Activated CD4-positive, alpha-beta T cell treated with anti-CD3 and anti-CD28 coated beads for 36 hours (primary cell): ENCODE results near the gene NCOR1. TPM values are rescaled to one million over a fixed set of nuclear protein-coding genes. Genes with fewer than 3 reads are reported as not detected.
A peak's percentile ranks its signal among the peaks of the same experiment; 100 is the strongest.

Experiments used
- ATAC-seq: fragments of 200-7000 bp; cut with Tn5 transposase; one replicate; pipeline ENCODE4 v1.10.0; 2021; ENCODE audit warnings: mild to moderate bottlenecking, moderate library complexity
- CTCF ChIA-PET: fragments of 350-600 bp; sonication (Branson Sonifier 250); formaldehyde crosslinking; loops from one replicate; lab custom pipeline; 2021; ENCODE audit warnings: antibody characterized with exemption; lab: Charles Lee
- POLR2A ChIA-PET: fragments of 350-600 bp; sonication (Branson Sonifier 250); formaldehyde crosslinking; loops from one replicate; lab custom pipeline; 2021; ENCODE audit warnings: antibody characterized with exemption, inconsistent platforms; lab: Charles Lee
- DNase-seq: peaks from one replicate; pipeline ENCODE4 v3.0.0-alpha.2; 2020
- H3K27ac Mint-ChIP-seq: one replicate; pipeline ENCODE4 v1.8.0; 2021; ENCODE audit warnings: mixed read lengths
- H3K27me3 Mint-ChIP-seq: one replicate; pipeline ENCODE4 v1.8.0; 2021; ENCODE audit warnings: mixed read lengths
- H3K36me3 Mint-ChIP-seq: one replicate; pipeline ENCODE4 v1.8.0; 2021; ENCODE audit warnings: low read depth, mixed read lengths
- H3K4me1 Mint-ChIP-seq: one replicate; pipeline ENCODE4 v1.8.0; 2021; ENCODE audit warnings: mixed read lengths
- H3K4me3 Mint-ChIP-seq: one replicate; pipeline ENCODE4 v1.8.0; 2021; ENCODE audit warnings: mild to moderate bottlenecking, moderate library complexity, mixed read lengths
- H3K9me3 Mint-ChIP-seq: one replicate; pipeline ENCODE4 v1.8.0; 2021; ENCODE audit warnings: low read depth, mixed read lengths
- intact Hi-C, 2 experiments: fragments of 100-400 bp; cut with DNase I in 1 of 2; cut with micrococcal nuclease in 1 of 2; formaldehyde crosslinking; loops; one replicate each; pipeline versions ENCODE4 v1.14.2 to v1.15.1; 2022 to 2024; cut with DNase I, micrococcal nuclease
- total RNA-seq, 2 experiments: library from RNA; stranded (reverse); gene quantifications; one replicate each; pipeline ENCODE4 v1.2.3, GENCODE V29; 2021

The NCOR1 gene
- total RNA-seq, 2 experiments from 2014 or later, result 110 to 155 TPM

DNA sequence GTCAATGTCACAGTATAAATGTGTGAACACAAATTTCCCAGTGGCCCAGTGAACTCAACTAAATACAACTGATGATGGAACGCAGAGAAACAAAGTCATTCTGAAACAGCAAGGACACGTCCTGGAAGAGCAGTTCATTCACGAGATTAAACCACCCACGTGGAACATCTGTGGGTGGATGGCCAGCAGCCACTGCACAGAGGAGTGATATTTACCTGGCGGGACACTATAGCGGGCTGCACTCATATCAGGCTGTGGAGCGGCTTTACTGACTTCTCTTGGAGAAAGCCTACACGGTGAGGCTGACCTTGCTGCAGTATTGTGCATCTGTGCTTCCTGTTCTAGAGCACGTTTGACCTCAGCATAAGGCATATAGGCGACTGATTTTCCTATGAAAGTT lies 128.4 kb downstream of the NCOR1 start:
- Mint-ChIP-seq H3K4me3 (no peak overlapping the region), H3K27me3 (no peaks in the 10 kb centered on the region), H3K9me3 (no peaks in the 10 kb centered on the region), H3K4me1 (peaks cover 22% of the 10 kb centered on the region), H3K27ac (peak overlapping the region; percentile 81), H3K36me3 (peaks cover 53% of the 10 kb centered on the region)
- ChIA-PET CTCF (interaction anchor here (0.9 kb wide), 1 partner anchor 13 kb away, joined by 3 read pairs; no protein-coding TSS in a partner anchor), POLR2A (no interaction called here)
- intact Hi-C loops, result no loop called here
- DNase-seq, result peak; percentile 30
- peak; percentile 63 for ATAC-seq

DNA sequence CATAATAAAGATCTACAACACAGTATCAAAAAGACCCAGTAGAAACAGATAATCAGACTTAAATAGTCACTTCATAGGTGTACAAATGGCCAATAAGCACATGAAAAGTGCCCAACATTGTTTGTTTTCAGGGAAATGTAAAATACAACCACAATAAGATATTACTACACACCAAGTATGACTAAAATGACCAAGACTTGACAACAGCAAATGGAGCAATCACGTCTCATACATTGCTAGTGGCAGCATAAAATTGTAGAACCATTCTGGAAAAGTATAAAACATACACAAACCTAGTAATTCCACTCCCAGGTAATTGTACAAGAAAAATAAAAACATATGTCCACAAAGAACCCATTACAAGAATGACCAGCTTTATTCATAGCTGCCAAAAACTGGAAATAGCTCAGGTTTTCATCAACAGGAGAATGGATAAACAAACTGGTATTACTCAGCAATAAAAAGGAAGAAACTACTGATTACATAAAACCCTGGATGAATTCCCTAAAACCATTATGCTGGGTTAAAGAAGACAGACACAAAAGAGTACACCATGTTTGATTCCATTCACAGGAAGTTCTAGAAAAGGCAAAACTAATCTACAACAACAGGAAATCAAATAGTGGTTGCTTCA lies 130.2 kb downstream of the NCOR1 start:
- ChIA-PET POLR2A (no interaction called here), CTCF (no interaction called here)
- no peaks in the 10 kb centered on the region for H3K27me3 Mint-ChIP-seq
- DNase-seq, result no peak
- H3K4me3 Mint-ChIP-seq, result no peak overlapping the region
- H3K4me1 Mint-ChIP-seq, result peaks cover 22% of the 10 kb centered on the region
- H3K27ac Mint-ChIP-seq, result peak overlapping the region; percentile 38
- no peak for ATAC-seq
- H3K36me3 Mint-ChIP-seq, result peaks cover 48% of the 10 kb centered on the region
- H3K9me3 Mint-ChIP-seq, result no peaks in the 10 kb centered on the region
- intact Hi-C loops, result no loop called here

DNA sequence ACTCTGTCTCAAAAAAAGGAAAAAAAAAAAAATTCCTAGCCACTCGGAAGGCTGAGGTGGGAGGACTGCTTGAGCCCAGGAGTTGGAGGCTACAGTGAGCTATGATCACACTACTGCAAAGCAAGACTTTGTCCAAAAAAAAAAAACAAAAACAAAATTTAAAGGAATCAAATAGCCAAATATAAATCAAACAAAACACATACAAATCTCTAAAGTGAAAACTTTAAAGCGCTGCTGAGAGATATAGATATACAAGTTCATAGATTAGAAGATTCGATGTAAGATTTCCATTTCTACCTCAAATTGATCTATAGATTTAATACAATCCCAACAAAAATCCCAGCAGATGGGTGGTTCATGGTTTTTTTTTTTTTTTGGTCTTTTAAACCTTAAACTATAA lies 132.1 kb downstream of the NCOR1 start:
- DNase-seq, result no peak
- Mint-ChIP-seq H3K27me3 (no peaks in the 10 kb centered on the region), H3K36me3 (peaks cover 57% of the 10 kb centered on the region), H3K4me3 (no peak overlapping the region), H3K9me3 (no peaks in the 10 kb centered on the region), H3K27ac (no peak overlapping the region), H3K4me1 (peaks cover 22% of the 10 kb centered on the region)
- ChIA-PET CTCF (interaction anchor here (0.6 kb wide), 1 partner anchor 439 kb away, joined by 4 read pairs; no protein-coding TSS in a partner anchor), POLR2A (interaction anchor here (0.7 kb wide), 1 partner anchor 17 kb away, joined by 5 read pairs; no protein-coding TSS in a partner anchor)
- no peak for ATAC-seq
- intact Hi-C loops, result no loop called here

DNA sequence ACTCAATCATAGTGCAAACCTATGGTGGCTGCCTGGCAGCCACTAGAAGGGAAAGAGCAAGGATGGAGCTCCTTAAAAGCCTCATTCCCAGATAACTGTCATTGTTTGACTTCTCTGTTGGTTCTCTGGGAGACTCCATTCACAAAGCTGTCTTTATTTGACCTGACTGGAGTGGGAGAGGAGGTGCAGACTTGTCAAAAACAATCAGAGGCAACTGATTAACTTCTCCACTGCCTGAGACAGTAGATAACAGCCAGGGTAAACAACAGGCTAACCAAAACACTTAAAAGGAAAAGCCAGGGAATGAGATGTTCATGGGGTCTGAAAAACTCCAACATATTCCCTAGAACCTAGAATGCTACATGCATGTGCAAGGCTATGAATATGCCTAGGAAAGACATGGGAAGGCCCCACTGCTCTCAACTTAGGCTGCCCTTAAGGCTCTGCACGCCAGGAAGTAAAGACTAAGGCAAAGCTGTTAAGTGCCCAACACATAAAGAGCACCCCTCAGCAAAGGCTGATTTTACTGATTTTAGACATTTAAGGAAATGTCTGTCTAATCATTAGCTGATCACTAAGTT lies 133.7 kb downstream of the NCOR1 start:
- H3K27ac Mint-ChIP-seq, result no peak overlapping the region
- CTCF ChIA-PET, result interaction anchor here (0.6 to 0.9 kb wide), 2 partner anchors 10 to 25 kb away, joined by 3 to 4 read pairs; no protein-coding TSS in a partner anchor
- no peaks in the 10 kb centered on the region for H3K9me3 Mint-ChIP-seq
- no peaks in the 10 kb centered on the region for H3K27me3 Mint-ChIP-seq
- POLR2A ChIA-PET, result no interaction called here
- ATAC-seq (no peak), DNase-seq (no peak)
- intact Hi-C loops, result no loop called here
- peaks cover 14% of the 10 kb centered on the region for H3K4me1 Mint-ChIP-seq
- no peak overlapping the region for H3K4me3 Mint-ChIP-seq
- peaks cover 60% of the 10 kb centered on the region for H3K36me3 Mint-ChIP-seq

DNA sequence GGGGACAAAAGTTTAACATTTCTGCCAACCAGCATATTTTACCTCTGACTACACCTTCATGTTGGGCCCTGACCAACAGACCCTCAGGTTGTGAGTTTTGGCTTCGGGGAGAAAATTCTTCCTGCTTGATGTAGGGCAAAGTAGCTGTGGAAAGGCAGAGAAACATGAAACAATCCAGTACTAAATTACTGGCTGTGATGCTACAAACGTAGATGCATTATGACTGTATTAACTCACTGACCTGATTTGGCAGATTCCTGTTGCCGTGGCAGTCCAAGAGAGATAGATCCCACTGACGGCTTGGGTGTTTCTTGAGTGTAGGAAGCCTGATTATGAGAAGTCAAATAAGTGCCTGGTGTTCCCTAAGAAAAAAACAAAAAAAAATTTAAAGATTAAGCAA lies 135.0 kb downstream of the NCOR1 start:
- Mint-ChIP-seq H3K27ac (no peak overlapping the region), H3K4me3 (no peak overlapping the region), H3K36me3 (peaks cover 53% of the 10 kb centered on the region), H3K4me1 (peaks cover 4% of the 10 kb centered on the region), H3K9me3 (no peaks in the 10 kb centered on the region), H3K27me3 (no peaks in the 10 kb centered on the region)
- intact Hi-C loops, result no loop called here
- DNase-seq, result no peak
- ATAC-seq, result no peak
- ChIA-PET CTCF (no interaction called here), POLR2A (no interaction called here)

DNA sequence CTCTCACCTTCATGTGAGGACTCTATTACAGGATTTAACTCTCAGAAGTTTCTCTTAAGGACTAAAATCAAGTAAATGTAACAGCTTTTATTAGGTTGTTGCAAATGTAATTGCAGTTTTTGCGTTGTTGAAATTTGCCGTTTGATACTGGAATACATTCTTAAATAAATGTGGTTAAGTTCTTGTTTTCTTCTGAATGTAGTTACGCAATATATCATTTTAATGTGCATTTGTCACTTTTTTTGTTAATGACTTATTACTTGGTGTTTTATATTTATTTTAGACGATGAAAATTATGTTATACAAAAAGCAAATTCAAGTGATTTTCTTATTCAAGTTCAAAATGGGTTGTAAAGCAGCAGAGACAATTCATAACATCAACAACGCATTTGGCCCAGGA lies 139.4 kb downstream of the NCOR1 start:
- no peaks in the 10 kb centered on the region for H3K27me3 Mint-ChIP-seq

DNA sequence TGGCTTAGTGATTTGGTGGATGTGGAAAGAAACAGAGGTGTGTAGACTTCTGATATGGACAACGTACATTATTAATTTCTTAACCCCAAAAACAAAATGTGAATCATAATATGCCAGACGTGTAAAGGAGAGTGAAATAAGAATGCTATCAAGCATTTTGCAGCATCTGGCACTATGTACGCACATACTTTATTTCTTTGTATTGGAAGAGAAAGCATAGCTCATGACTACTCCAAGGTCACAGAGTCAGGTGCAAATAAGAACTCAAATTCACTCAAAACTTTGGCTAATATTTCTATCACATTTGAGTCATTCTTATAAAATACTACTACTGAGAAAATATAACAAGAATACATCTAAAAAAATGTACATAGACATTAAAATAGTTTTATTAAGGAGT lies 140.9 kb downstream of the NCOR1 start:
- H3K27me3 Mint-ChIP-seq, result no peaks in the 10 kb centered on the region
- no peaks in the 10 kb centered on the region for H3K4me1 Mint-ChIP-seq
- ChIA-PET CTCF (no interaction called here), POLR2A (no interaction called here)
- peaks cover 47% of the 10 kb centered on the region for H3K36me3 Mint-ChIP-seq
- H3K27ac Mint-ChIP-seq, result no peak overlapping the region
- no peak for ATAC-seq
- H3K4me3 Mint-ChIP-seq, result no peak overlapping the region
- DNase-seq, result no peak
- intact Hi-C loops, result no loop called here
- H3K9me3 Mint-ChIP-seq, result no peaks in the 10 kb centered on the region

More for the DNA sequence above, 139.4 kb downstream of the NCOR1 start:
- Mint-ChIP-seq H3K36me3 (peaks cover 45% of the 10 kb centered on the region), H3K4me3 (no peak overlapping the region), H3K4me1 (no peaks in the 10 kb centered on the region), H3K27ac (no peak overlapping the region), H3K9me3 (no peaks in the 10 kb centered on the region)
- ChIA-PET CTCF (no interaction called here), POLR2A (no interaction called here)
- ATAC-seq (no peak), DNase-seq (no peak)
- intact Hi-C loops, result no loop called here

DNA sequence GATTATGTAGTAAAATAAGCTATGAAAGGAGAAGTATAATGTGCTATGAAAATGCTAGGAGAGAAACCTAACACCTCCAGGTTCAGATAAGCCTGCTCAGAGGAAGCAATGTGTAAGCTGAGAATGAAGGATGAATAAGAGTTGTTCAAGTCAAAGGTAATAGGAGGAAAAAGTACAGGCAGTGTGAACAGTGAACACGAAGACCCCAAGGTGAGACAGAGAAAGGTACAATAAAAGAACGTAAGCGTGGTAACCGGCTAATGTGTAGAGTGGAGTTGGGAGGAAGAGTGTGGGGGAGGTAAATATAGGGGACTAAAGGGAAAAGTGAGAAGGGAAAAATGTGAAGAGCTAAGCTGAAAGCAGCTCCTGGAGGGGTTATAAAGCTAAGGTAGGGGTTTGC lies 141.5 kb downstream of the NCOR1 start:
- Mint-ChIP-seq H3K4me3 (no peak overlapping the region), H3K4me1 (peaks cover 3% of the 10 kb centered on the region), H3K36me3 (peaks cover 45% of the 10 kb centered on the region), H3K9me3 (no peaks in the 10 kb centered on the region), H3K27me3 (no peaks in the 10 kb centered on the region), H3K27ac (no peak overlapping the region)
- DNase-seq (no peak), ATAC-seq (no peak)
- POLR2A ChIA-PET, result no interaction called here
- CTCF ChIA-PET, result interaction anchor here (1.1 to 1.3 kb wide), 2 partner anchors 10 to 45 kb away, joined by 4 to 5 read pairs; no protein-coding TSS in a partner anchor
- intact Hi-C loops, result no loop called here

DNA sequence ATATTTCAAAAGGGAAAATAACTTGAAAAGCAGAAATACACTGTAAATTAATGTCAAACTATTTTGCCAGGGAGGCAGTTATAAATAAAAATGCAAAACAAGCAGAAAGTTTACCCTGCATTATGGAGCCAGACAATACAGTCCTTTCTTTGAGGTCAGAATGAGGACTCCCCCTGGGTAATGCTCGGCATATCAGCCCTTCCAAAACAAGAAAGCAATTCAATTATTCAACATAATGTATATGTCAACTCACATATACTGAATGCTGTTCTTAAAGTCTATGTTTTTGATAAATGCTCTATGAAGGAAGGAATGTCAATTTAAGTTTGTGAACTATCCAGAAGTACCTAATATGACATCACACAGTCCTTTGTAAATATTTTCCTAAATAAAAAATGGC lies 143.3 kb downstream of the NCOR1 start:
- Mint-ChIP-seq H3K27me3 (no peaks in the 10 kb centered on the region), H3K9me3 (no peaks in the 10 kb centered on the region), H3K36me3 (peaks cover 50% of the 10 kb centered on the region), H3K4me3 (no peak overlapping the region), H3K27ac (no peak overlapping the region), H3K4me1 (peaks cover 9% of the 10 kb centered on the region)
- DNase-seq (no peak), ATAC-seq (no peak)
- intact Hi-C loops, result no loop called here
- ChIA-PET CTCF (interaction anchor here (0.6 to 0.9 kb wide), 3 partner anchors 19 to 848 kb away, joined by 3 read pairs; no protein-coding TSS in a partner anchor), POLR2A (no interaction called here)

DNA sequence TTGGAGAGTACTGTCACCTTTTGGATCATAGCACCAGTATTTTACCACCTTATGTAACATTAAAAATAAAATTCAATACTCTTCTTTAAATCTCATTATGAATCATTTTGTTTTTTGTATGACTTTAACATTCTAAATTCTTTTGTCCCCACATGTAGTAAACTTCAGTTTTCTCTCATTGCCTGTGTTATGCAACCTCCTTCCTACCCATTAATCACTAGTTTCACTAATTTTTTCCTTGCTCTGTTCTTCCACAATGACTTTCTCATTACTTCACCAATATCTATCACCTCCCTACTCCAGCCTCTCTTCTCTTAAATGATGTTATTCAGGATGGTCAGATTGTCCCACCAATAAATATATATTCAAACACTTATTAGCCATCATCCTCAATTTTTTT lies 147.0 kb downstream of the NCOR1 start:
- intact Hi-C loops, result no loop called here
- Mint-ChIP-seq H3K4me3 (no peak overlapping the region), H3K9me3 (no peaks in the 10 kb centered on the region), H3K27me3 (no peaks in the 10 kb centered on the region), H3K4me1 (peaks cover 9% of the 10 kb centered on the region), H3K27ac (no peak overlapping the region), H3K36me3 (peaks cover 42% of the 10 kb centered on the region)
- POLR2A ChIA-PET, result no interaction called here
- ATAC-seq (no peak), DNase-seq (no peak)
- CTCF ChIA-PET, result no interaction called here

DNA sequence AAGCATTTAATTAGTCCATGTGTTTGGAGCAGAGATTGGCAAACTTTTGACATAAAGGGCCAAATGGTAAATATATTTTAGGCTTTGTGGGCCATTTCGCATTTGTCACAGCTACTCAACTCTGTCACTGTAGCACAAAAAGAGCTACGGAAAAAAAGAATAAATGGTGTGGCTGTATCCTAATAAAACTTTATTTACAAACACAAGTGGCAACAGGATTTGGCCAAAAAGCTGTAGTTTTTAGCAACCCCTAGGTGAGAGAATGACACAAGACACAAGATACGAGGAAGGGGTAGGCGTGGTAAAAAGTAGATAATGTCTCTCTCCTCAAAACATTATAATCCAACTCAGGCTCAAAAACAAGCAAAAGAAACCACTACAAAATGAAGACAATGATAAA lies 149.2 kb downstream of the NCOR1 start:
- ChIA-PET CTCF (no interaction called here), POLR2A (interaction anchor here (0.5 to 0.6 kb wide), 2 partner anchors 17 to 152 kb away, joined by 3 to 5 read pairs; no protein-coding TSS in a partner anchor)
- intact Hi-C loops, result no loop called here
- Mint-ChIP-seq H3K9me3 (no peaks in the 10 kb centered on the region), H3K36me3 (peaks cover 53% of the 10 kb centered on the region), H3K4me1 (peaks cover 9% of the 10 kb centered on the region), H3K27ac (no peak overlapping the region), H3K27me3 (no peaks in the 10 kb centered on the region), H3K4me3 (no peak overlapping the region)
- ATAC-seq, result no peak
- DNase-seq, result no peak

DNA sequence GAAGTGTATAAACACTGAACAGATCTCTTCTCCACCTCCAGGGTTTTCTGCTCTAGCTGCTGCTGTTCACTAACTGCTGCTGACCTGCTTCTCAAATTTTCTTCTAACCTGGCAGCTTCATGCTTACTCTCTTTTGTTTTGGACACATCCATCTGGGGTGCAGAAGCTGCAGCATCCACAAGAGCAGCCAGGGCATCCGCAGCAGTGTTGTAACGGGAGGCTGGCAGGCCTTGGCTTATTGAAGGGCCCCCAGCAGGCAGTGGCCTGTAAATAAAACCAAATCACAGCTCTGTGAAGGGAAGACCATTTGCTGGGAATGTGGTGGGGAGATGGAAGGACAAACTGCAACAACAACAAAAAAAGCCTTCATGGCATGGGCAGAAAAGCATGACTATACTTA lies 153.7 kb downstream of the NCOR1 start:
- peaks cover 41% of the 10 kb centered on the region for H3K36me3 Mint-ChIP-seq

More for the DNA sequence above, 153.7 kb downstream of the NCOR1 start:
- no peak for DNase-seq
- H3K4me1 Mint-ChIP-seq, result no peaks in the 10 kb centered on the region
- no peak overlapping the region for H3K4me3 Mint-ChIP-seq
- POLR2A ChIA-PET, result no interaction called here
- no peaks in the 10 kb centered on the region for H3K9me3 Mint-ChIP-seq
- CTCF ChIA-PET, result interaction anchor here (0.6 to 1.2 kb wide), 2 partner anchors 9 to 243 kb away, joined by 3 read pairs; no protein-coding TSS in a partner anchor
- intact Hi-C loops, result no loop called here
- no peak overlapping the region for H3K27ac Mint-ChIP-seq
- H3K27me3 Mint-ChIP-seq, result no peaks in the 10 kb centered on the region
- no peak for ATAC-seq
